HepG2 (cell line): Measurements from ENCODE around the gene TMEM14B. TPM values are rescaled to one million over a fixed set of nuclear protein-coding genes. Genes with fewer than 3 reads are reported as not detected.

Experiments used
- BRCA1 ChIP-seq: sonication (generic); formaldehyde crosslinking; IDR thresholded peaks from 2 replicates; pipeline ENCODE4 v1.4.0; 2020; ENCODE audit warnings: missing genetic modification reagents
- DMAP1 ChIP-seq: IDR thresholded peaks from 2 replicates; pipeline ENCODE4 v1.6.1; 2016
- DNMT3B ChIP-seq: conservative IDR thresholded peaks from 2 replicates; pipeline ENCODE4 v1.6.1; 2016; ENCODE audit warnings: missing biosample characterization, control low read depth
- FOSL1 ChIP-seq: sonication (generic); formaldehyde crosslinking; IDR thresholded peaks from 2 replicates; pipeline ENCODE4 v1.9.0; 2021; ENCODE audit warnings: missing genetic modification reagents, borderline replicate concordance
- HES4 ChIP-seq: sonication (generic); formaldehyde crosslinking; IDR thresholded peaks from 2 replicates; pipeline ENCODE4 v1.9.0; 2021; ENCODE audit warnings: mild to moderate bottlenecking, missing genetic modification reagents, borderline replicate concordance
- HMG20B ChIP-seq: conservative IDR thresholded peaks from 2 replicates; pipeline ENCODE4 v1.6.1; 2016; ENCODE audit warnings: missing genetic modification reagents, missing compliant biosample characterization
- HNF4G ChIP-seq, 2 experiments: sonication (generic) in 1 of 2; formaldehyde crosslinking in 1 of 2; IDR thresholded peaks; 2 replicates each; pipeline versions ENCODE4 v1.4.0 to v1.6.1; 2011 to 2020; ENCODE audit warnings: borderline replicate concordance in 2 of 2, low read depth in 2 of 2, mild to moderate bottlenecking in 2 of 2, low read length in 1 of 2, missing genetic modification reagents in 1 of 2, moderate library complexity in 1 of 2
- IRX3 ChIP-seq: sonication (generic); formaldehyde crosslinking; IDR thresholded peaks from 2 replicates; pipeline ENCODE4 v1.8.1; 2023; ENCODE audit warnings: mild to moderate bottlenecking, low read depth, missing genetic modification reagents, borderline replicate concordance
- JUN ChIP-seq: sonication (generic); formaldehyde crosslinking; IDR thresholded peaks from 2 replicates; pipeline ENCODE4 v1.4.0; 2020; ENCODE audit warnings: mild to moderate bottlenecking, missing genetic modification reagents
- JUNB ChIP-seq: sonication (generic); formaldehyde crosslinking; IDR thresholded peaks from 2 replicates; pipeline ENCODE4 v1.8.0; 2022; ENCODE audit warnings: missing genetic modification reagents, mild to moderate bottlenecking, borderline replicate concordance
- MTF1 ChIP-seq: sonication (generic); formaldehyde crosslinking; IDR thresholded peaks from 2 replicates; pipeline ENCODE4 v1.5.0; 2020; ENCODE audit warnings: missing genetic modification reagents
- PAWR ChIP-seq: sonication (generic); formaldehyde crosslinking; IDR thresholded peaks from 2 replicates; pipeline ENCODE4 v1.4.0; 2020; ENCODE audit warnings: missing genetic modification reagents, mild to moderate bottlenecking, borderline replicate concordance
- RARA ChIP-seq: IDR thresholded peaks from 2 replicates; pipeline ENCODE4 v1.6.1; 2016; ENCODE audit warnings: missing genetic modification reagents, missing compliant biosample characterization
- SATB2 ChIP-seq: sonication (generic); formaldehyde crosslinking; IDR thresholded peaks from 2 replicates; pipeline ENCODE4 v1.5.0; 2020; ENCODE audit warnings: missing genetic modification reagents
- SRSF1 ChIP-seq: fragments of 200-400 bp; formaldehyde crosslinking; optimal IDR thresholded peaks from 2 replicates; pipeline ENCODE3; 2017; ENCODE audit warnings: mild to moderate bottlenecking, low read depth, low read length, moderate library complexity
- TP53 ChIP-seq: sonication (generic); formaldehyde crosslinking; conservative IDR thresholded peaks from 2 replicates; pipeline ENCODE4 v1.4.0; 2020; ENCODE audit warnings: missing genetic modification reagents
- ZC3H4 ChIP-seq: sonication (generic); formaldehyde crosslinking; IDR thresholded peaks from 2 replicates; pipeline ENCODE4 v1.4.0; 2020; ENCODE audit warnings: missing genetic modification reagents, borderline replicate concordance
- ZNF264 ChIP-seq: sonication (generic); formaldehyde crosslinking; IDR thresholded peaks from 2 replicates; pipeline ENCODE4 v1.4.0; 2020; ENCODE audit warnings: missing genetic modification reagents
- ZNF317 ChIP-seq: sonication (generic); formaldehyde crosslinking; IDR thresholded peaks from 2 replicates; pipeline ENCODE4 v1.5.0; 2020; ENCODE audit warnings: mild to moderate bottlenecking, missing genetic modification reagents
- ZNF33A ChIP-seq: sonication (generic); formaldehyde crosslinking; IDR thresholded peaks from 2 replicates; pipeline ENCODE4 v1.5.1; 2020; ENCODE audit warnings: missing genetic modification reagents, mild to moderate bottlenecking, moderate library complexity, borderline replicate concordance
- ZNF383 ChIP-seq: sonication (generic); formaldehyde crosslinking; IDR thresholded peaks from 2 replicates; pipeline ENCODE4 v1.4.0; 2020; ENCODE audit warnings: missing genetic modification reagents, mild to moderate bottlenecking, borderline replicate concordance
- polyA plus RNA-seq, 8 experiments: library from polyadenylated mRNA; depleted of rRNA in 3 of 8; stranded (reverse) in 7 of 8; unstranded in 1 of 8; fragments of >200 nt; fragmentation: Illumina TruSeq in 4 of 8; extraction: Trizol in 4 of 8; gene quantifications; 2 replicates each; pipeline versions ENCODE4 v1.2.1 to v1.2.3, GENCODE V29; 2011 to 2016; ENCODE audit warnings: low read depth in 4 of 8, missing spikeins in 1 of 8, mixed read lengths in 1 of 8; ENCODE audit not compliant: insufficient read depth in 1 of 8
- total RNA-seq, 5 experiments: library from RNA; depleted of rRNA; stranded (reverse); fragments of >200 nt; fragmentation: Illumina TruSeq; extraction: Trizol; gene quantifications; 2 replicates each; pipeline ENCODE4 v1.2.3, GENCODE V29; 2016; ENCODE audit warnings: low read depth in 1 of 5
- TF ChIP-seq, protein P1 (sequence below): conservative IDR thresholded peaks from 2 replicates; pipeline ENCODE4 v1.6.1; 2018; ENCODE audit warnings: missing genetic modification reagents
- TF ChIP-seq, protein P2 (sequence below): IDR thresholded peaks from 2 replicates; pipeline ENCODE4 v1.6.1; 2016; ENCODE audit warnings: control low read depth
- TF ChIP-seq, protein P3 (sequence below): sonication (generic); formaldehyde crosslinking; IDR thresholded peaks from 2 replicates; pipeline ENCODE4 v1.4.0; 2020; ENCODE audit warnings: missing genetic modification reagents, low read depth, mild to moderate bottlenecking, borderline replicate concordance
- TF ChIP-seq, protein P4 (sequence below): sonication (generic); formaldehyde crosslinking; IDR thresholded peaks from 2 replicates; pipeline ENCODE4 v1.8.0; 2022; ENCODE audit warnings: missing genetic modification reagents, mild to moderate bottlenecking, moderate library complexity, borderline replicate concordance

Gene TMEM14B
- total and polyA plus RNA-seq, 2 of the 13 experiments (the other 11 are each of a cell fraction or from before 2014, with no cell fraction given): 133 to 200 TPM

DNA sequence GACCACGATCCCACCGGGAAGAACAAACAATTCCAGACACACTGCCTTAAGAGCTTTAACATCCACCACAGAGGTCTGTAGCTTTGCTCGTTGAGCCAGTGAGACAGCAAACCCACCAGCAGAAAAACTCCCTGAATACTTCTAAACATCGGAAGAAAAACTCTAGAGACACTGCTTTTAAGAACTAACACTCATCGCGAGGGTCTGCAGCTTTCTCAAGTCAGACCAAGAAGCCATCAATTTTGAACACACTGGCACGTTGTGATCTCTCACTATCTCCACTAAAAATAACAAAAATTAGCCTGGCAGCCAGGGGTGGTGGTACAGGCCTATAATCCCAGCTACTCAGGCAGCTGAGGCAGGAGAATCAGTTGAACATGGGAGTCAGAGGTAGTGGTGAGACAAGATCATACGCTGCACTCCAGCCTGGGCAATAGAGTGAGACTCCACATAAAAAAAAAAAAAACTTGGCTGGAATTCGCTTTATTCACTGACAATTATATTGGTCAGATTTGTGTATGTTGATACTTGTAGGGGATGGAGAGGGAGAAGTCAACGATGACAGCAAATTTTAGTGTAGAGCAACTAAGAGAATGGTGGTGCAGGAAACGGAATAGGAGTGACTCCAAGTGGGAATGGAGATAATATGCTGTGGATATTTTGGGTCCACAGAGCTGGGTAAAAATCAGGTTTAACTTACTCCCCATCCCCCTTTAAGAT, 25.6 kb upstream of the TMEM14B start (continued):
- TF ChIP-seq JUN (CRISPR knock-in tag) (no peak; the same call in 1 of the 2 replicates), SATB2 (CRISPR knock-in tag) (no peak), BRCA1 (no peak), ZNF317 (CRISPR knock-in tag) (0 out of 2 replicates have a peak, but pooled peaks have one; percentile 8), ZNF383 (CRISPR knock-in tag) (no peak; the same call in 1 of the 2 replicates), HMG20B (CRISPR knock-in tag) (no peak), DMAP1 (CRISPR knock-in tag) (no peak), PAWR (CRISPR knock-in tag) (no peak), DNMT3B (CRISPR knock-in tag) (no peak), JUNB (no peak), ZNF33A (no peak), FOSL1 (CRISPR knock-in tag) (no peak), MTF1 (CRISPR knock-in tag) (0 out of 2 replicates have a peak, but pooled peaks have one; percentile 21), HNF4G (IDR thresholded peaks at IDR 0.05; ENCODE audit: borderline replicate concordance, low read depth, low read length) (no peak), HNF4G (CRISPR knock-in tag; IDR thresholded peaks at IDR 0.05; ENCODE audit: borderline replicate concordance, low read depth) (no peak), IRX3 (no peak), ZC3H4 (peak; percentile 100), ZNF264 (CRISPR knock-in tag) (no peak), TP53 (CRISPR knock-in tag) (no peak), HES4 (no peak), SRSF1 (no peak), RARA (no peak)
- TF ChIP-seq, protein P1, sequence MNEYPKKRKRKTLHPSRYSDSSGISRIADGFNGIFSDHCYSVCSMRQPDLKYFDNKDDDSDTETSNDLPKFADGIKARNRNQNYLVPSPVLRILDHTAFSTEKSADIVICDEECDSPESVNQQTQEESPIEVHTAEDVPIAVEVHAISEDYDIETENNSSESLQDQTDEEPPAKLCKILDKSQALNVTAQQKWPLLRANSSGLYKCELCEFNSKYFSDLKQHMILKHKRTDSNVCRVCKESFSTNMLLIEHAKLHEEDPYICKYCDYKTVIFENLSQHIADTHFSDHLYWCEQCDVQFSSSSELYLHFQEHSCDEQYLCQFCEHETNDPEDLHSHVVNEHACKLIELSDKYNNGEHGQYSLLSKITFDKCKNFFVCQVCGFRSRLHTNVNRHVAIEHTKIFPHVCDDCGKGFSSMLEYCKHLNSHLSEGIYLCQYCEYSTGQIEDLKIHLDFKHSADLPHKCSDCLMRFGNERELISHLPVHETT: no peak; the same call in 1 of the 2 replicates
- TF ChIP-seq, protein P2, sequence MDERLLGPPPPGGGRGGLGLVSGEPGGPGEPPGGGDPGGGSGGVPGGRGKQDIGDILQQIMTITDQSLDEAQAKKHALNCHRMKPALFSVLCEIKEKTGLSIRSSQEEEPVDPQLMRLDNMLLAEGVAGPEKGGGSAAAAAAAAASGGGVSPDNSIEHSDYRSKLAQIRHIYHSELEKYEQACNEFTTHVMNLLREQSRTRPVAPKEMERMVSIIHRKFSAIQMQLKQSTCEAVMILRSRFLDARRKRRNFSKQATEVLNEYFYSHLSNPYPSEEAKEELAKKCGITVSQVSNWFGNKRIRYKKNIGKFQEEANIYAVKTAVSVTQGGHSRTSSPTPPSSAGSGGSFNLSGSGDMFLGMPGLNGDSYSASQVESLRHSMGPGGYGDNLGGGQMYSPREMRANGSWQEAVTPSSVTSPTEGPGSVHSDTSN (CRISPR knock-in tag): no peak
- TF ChIP-seq, protein P3, sequence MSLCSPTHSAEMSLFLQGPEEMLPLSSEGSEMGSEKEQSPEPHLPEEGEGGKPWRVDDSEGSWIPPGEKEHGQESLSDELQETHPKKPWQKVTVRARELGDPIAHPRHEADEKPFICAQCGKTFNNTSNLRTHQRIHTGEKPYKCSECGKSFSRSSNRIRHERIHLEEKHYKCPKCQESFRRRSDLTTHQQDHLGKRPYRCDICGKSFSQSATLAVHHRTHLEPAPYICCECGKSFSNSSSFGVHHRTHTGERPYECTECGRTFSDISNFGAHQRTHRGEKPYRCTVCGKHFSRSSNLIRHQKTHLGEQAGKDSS: no peak
- TF ChIP-seq, protein P4, sequence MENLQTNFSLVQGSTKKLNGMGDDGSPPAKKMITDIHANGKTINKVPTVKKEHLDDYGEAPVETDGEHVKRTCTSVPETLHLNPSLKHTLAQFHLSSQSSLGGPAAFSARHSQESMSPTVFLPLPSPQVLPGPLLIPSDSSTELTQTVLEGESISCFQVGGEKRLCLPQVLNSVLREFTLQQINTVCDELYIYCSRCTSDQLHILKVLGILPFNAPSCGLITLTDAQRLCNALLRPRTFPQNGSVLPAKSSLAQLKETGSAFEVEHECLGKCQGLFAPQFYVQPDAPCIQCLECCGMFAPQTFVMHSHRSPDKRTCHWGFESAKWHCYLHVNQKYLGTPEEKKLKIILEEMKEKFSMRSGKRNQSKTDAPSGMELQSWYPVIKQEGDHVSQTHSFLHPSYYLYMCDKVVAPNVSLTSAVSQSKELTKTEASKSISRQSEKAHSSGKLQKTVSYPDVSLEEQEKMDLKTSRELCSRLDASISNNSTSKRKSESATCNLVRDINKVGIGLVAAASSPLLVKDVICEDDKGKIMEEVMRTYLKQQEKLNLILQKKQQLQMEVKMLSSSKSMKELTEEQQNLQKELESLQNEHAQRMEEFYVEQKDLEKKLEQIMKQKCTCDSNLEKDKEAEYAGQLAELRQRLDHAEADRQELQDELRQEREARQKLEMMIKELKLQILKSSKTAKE (CRISPR knock-in tag): no peak
